ENCODE measurements around the gene TNPO2.

TNPO2 gene

DNA sequence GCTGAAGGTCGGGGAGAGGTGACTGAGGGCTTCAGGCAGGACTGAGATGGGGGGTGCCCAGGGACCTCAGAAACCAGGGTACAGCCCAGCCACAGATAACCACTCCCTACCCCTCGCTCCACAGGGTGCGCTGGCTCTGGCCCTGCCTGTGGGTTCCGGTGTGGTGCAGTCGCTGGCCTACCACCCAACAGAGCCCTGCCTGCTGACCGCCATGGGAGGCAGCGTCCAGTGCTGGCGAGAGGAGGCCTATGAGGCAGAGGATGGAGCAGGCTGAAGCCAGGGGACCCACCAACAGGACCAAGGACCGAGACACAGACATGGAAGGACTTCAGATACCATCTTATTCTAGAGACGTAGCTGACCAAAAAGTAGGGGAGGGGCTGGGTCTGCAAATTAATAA, 48.3 kb downstream of the TNPO2 start:
- DNase-seq (ENCODE audit: low spot score): no peak

DNA sequence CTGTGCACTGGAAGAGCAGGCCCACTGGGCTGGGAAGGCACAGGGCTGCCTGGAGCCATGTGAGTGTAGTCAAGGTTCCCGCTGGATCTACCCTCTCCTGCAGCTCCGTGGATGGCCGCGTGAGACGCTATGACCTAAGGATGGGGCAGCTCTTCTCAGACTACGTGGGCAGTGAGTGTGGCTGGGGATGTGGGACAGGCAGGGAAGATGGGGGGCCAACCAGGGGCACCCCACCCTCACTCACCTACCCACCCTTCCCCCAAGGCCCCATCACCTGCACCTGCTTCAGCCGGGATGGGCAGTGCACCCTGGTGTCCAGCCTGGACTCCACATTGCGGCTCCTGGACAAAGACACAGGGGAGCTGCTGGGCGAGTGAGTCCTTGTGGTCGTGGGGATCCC, 51.0 kb downstream of the TNPO2 start:
- DNase-seq (ENCODE audit: low spot score): no peak

DNA sequence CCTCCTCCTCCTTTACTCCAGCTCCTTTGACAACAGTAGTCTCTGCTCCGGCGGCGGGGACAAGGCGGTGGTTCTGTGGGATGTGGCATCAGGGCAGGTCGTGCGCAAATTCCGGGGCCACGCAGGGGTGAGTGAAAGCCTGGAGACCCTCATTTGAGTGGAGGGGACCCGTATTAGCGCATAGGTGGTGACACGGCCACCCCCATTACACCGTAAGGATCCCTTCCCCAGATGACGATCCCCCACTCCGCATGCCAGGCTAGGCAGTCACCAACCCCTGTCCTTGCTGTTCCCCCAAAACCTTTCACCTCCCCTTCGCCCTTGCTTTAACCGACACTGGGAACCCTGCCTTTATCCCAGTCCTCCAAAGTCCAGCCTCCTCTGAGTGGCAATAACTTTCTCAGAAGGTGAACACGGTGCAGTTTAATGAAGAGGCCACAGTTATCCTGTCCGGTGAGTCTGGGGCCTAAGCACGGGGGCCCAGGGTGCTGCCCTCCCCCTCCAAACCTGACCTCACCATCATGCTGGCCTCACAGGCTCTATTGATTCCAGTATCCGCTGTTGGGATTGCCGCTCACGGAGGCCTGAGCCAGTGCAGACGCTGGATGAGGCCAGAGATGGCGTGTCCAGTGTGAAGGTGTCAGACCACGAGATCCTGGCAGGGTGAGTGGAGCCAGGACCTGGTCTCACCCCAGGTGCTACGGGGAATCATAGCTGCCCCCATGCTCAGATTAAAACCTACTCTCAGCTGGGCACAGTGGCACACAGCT, 53.4 kb downstream of the TNPO2 start:
- no peak for DNase-seq (ENCODE audit: low spot score)

DNA sequence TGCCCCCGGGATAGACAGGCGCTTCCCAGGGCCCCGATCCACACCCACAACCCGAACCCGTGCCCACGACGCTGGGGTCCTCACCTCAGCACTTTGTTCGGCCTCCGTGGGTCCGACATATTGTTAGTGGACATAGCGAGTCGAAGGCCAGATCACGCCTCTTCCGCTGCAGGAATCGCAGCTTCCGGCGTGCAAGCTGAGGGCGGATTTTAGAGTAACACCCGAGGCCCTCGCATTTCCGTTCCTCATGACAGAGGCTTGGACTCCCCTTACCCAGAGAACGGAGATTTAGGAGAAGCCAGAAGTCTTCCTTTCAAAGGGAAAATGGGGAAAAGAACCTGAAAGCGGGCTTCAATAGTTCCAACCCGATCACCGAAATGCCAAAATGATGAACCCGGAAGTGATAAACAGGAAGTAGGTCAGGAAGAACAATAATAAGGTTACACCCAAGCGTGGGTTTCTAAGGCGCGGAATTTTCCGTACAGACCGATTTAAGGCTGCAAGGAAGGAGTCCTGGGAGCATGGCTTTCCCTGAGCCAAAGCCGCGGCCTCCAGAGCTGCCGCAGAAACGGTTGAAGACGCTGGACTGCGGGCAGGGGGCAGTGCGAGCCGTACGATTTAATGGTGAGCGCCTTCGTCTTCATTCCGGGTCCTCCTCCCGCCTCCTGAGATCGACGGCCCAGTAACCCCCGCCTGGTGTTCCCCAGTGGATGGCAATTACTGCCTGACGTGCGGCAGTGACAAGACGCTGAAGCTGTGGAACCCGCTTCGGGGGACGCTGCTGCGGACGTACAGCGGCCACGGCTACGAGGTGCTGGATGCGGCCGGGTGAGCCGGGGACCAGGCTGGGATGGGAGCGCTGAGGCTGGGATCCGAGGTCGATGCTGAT, 54.2 kb downstream of the TNPO2 start:
- peak; percentile 87 for DNase-seq (ENCODE audit: low spot score)

DNA sequence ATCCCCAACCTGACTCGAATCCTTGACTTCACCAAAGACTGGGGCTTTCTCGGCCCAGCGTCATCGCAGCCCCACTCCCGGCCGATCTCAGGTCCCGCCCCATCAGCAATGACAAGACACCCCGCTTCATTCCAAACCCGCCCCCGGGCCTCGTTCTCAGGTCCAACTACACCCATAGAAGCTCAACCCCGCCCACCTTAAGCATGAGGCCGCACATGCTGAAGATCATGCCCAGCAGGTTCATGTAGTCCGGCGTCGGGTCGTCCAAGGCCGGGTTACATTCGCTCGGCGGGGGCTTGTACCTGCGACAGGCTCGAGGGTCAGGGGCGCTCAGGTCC, 54.8 kb downstream of the TNPO2 start:
- peak; percentile 83 for DNase-seq (ENCODE audit: low spot score)

DNA sequence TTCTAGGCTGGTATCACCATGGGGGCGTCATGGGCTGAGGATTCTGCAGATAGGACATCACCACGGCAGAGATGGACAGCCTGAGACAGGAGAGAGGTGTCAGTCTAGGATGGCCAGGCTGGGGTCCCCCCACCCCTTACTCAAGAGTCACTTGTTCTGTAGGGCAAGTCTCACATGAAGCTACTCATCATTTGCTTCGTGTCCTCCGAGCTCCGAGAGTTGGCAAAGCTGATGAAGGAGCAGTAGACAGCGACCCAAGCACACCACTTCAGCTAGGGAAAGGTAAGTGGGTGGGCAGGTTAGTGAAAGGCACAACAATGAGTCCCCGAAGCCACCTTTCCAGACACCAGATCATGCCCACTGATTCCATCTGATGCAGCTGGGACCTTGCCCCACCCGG, 55.4 kb downstream of the TNPO2 start:
- DNase-seq (ENCODE audit: low spot score): no peak

DNA sequence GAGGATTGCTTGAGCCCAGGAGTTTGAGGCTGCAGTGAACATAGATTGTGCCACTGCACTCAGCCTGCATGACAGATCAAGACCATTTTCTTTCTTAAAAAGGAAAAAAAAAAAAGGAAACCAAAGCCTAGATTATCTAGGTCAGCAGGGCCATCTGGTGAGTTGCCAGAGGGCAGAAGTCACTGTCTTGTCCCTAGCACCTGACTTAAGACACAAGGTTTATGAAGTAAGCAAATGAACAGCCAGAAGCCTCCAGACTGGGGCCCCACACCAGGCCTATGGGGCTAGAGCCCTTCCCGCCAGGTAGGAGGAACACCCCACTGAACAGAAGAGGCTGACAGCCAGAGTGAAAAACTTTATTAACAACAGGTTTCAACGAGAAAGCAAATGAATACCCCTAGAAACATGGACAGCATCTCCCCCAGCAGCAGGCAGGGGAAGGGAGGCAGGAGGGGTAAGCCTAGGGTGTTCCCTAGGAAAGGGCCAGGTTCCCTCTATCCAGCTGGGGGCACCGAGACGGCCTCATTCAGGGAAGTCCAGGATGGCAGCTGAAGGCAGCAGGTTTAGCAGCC, 55.9 kb downstream of the TNPO2 start:
- DNase-seq (ENCODE audit: low spot score): no peak

DNA sequence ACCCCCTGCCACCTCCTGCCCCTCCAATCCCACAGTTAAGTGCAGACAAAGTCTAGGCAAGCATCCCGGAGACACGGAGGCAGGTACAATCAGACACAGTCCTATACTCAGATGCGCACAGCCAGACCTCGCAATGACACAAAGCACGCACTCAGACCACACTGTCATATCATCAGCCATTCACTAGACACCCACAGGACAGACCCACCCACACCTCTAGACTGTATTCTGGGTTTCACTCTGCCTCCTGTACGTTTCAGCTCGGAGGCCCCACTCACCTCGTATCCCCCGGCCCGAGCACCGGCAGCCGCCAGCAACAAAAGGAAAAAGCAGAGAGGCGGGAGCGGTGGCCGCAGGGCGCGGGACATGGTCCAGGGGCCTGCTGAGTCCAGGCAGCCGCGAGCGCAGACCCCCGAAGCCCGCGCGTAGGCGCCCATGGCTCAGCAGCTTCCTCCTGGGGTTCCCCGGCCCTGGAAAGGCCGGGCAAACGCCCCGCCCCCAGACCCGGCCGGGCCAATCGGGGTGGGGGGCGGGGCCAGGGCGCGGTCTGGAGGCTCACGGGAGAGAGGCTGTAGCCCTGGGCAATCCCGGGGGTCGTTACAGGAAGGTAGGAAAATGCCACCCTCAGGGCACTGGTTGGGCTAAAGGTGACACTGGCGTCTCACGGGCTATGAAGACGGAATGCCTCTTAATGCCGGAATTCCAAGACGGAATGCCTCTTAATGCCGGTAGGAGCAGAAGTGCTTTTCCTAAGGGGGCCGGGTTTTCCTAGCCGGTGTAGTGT, 57.3 kb downstream of the TNPO2 start, which contains the start of the genes MAN2B1 and WDR83:
Gene MAN2B1 (minus strand): TSS at position 478 of the 784 bp plus-strand sequence. CDS start 41 bp downstream, at position 437.
Gene WDR83 (plus strand): TSS at position 543 of the 784 bp plus-strand sequence. CDS start 2,984 bp downstream, outside the sequence.
- peak; percentile 98 for DNase-seq (ENCODE audit: low spot score)

DNA sequence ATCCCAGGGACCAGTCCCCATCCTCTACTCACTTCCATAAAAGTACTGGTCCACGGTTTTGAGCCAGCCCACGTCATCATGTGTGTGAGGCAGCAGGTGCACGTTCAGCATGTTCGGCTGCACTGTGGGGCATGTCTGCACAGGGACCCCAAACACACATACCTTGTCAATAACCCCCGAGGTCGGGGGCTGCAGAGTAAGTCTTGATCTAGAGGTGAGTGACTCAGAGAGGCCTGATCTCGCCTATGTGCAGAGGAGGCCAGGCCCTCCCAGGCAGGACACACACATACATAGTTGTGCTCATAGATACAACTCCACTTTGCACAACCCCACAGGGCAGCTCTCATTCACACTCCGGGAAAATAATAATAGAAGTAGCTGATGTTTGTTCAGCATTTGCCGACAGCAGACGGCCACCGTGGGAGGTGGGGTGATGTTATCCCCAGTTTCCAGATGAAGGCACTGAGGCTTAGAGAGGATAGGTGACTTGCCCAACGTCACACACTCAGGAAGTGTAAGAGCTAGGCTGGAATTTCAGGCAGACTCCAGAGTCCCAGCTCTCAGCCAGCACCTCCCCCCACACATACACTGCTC, 58.0 kb downstream of the TNPO2 start:
- DNase-seq (ENCODE audit: low spot score): no peak

DNA sequence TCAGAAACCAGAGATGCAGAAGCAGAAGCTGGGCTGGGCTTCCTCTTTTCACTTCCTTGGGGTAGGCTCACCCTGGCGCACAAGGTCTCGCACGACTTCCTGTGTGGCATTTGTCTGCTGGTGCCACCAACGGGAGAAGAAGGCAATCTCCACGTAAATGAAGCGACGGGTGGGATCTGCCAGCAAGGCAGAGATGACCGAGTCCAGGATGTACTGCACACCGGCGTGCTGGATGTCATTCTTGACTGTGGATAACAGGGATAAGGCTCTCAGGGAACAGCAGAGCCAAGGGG, 58.5 kb downstream of the TNPO2 start:
- DNase-seq (ENCODE audit: low spot score): no peak

DNA sequence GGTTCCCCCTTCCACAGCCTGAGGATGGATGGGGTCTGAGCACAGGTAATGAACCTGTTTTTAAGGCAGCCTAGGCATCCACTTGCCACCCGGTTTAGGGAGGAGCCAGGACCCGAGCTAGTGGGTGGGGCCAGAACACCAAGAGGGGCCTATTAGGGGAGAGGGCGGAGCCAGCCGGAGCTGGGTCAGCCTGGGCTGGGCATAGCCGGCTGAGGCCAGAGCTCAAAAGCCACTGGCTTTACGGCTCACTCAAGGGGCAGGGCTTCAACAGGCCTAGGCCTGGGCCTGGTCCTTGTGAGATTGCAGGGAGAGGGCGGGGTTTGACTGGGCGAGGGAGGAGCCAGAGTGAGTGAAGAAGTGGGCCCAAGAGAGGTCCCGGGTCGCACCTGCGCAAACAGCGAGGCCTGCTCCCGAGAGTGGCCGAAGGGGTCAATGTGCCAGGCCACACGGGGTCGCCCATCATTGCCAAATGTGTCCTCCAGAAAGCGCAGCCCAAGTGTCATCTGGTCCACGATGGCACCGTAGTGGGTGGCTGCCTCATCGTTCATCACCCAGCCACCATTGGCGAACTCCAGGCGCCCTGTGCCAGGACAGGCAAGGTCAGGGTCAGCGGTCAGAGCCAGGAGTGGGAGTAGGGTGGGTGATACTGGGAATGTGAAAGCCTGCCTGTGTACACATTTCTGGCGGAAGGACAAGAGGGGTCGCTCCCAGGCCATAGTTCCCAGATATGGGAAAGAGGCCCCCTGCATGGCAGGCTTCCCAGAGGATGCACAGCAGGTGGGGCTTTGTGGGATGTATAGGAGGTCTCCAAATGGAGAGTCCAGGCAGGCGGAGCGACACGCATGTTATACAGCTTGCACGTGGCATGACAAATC, 59.1 kb downstream of the TNPO2 start:
- peak; percentile 32 for DNase-seq (ENCODE audit: low spot score)

DNA sequence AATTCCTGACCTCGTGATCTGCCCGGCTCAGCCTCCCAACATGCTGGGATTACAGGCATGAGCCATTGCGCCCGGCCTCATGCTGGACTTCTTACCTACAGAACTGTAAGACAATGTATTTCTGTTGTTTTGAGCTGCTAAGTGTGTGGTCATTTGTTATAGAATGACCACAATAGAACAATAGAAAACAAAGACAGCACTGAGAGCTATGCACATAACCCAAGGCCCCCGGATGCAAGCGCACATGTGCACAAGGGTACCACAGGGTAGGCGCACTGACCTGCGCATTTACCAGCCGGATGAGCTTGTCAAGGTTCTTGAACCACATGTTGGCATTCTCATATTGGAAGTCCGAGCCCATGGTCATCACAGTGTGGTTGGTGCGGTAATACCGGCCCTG, 62.8 kb downstream of the TNPO2 start:
- DNase-seq (ENCODE audit: low spot score): no peak

DNA sequence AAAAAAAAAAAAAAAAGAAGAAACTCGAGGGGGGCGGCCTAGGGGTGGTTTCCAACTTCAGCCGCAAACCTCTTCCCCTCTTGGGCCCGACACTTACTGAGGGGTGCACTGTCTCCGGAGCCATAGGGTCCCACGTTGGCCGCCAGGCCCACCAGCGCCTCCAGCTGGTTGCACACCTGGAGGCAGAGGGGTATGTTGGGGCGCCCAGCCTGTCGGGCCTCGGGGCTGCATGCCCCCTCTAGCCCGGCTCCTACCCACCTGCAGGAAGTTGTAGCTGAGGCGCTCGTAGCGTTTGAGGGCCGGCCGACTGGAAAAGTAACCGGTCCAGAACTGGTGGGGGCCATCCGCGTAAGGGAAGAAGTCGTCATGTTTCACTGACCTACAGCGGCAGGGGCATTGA, 65.8 kb downstream of the TNPO2 start:
- no peak for DNase-seq (ENCODE audit: low spot score)

DNA sequence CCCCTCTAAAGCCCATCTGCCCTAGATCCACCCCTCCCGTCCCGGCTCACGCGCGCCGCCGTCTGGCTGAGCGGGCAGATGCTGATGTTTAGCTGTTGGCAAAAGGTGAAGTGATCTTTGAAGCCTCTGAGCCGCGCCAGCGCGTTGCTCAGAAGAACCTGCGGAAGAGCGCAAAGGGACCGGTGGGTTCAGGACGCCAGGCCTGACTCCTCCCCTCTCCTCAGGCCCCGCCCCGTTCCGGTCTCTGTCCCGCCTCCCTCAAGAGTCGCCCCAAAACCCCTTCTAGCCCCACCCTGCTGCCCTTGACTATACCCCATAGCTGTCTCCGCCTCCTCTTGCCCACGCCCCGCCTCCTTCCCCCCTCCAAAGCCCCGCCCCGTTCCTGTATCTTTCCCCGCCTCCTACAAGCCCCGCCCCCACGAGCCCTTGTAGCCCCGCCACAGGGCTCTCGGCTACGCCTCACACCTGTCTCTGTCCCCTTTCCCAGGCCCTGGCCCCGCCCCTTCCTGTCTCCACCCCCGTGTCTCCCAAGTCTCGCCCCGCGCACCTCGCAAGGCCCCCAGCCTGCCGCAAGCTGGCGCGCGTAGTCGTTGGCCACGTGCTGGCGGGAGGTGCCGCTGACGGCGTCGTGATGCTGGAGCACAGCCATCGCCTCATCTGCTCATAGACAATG, 66.7 kb downstream of the TNPO2 start:
- DNase-seq (ENCODE audit: low spot score): no peak

DNA sequence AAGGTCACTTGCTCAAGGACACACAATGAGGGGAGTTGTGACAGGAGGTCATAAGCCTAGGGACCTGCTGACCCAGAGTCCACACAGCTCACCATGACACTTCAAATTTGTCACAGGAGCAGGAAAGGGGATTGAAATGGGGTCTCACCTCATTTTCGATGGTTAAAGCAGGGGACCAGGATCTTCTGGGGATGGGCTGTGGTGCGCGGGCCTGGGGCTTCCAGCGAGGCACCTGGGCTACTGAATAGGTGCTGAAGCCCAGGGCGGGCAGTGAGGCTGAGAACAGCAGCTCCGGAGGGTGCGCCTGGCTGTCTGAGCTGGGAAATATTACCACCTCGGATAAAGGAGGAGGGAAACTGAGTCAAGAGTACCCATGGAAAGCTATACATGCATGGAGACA, 68.2 kb downstream of the TNPO2 start:
- DNase-seq (ENCODE audit: low spot score): no peak

DNA sequence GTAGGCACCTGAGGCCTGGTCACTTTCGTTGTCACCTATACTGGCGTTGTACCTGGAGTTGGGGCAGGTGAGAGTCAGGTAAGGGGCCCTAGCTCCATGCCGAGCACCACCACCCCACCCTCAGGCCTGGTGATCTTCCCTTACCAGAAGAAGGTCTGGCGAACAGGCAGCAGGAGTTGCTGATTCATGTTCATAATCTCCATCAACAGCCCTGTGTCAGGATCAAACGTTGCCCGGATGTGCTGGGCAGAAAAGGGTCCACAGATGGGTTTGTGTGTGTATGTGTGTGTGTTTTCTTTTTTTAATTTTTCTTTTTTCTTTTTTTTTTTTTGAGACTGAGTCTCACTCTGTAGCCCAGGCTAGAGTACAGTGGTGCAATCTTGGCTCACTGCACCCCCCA, 71.5 kb downstream of the TNPO2 start:
- DNase-seq (ENCODE audit: low spot score): no peak

DNA sequence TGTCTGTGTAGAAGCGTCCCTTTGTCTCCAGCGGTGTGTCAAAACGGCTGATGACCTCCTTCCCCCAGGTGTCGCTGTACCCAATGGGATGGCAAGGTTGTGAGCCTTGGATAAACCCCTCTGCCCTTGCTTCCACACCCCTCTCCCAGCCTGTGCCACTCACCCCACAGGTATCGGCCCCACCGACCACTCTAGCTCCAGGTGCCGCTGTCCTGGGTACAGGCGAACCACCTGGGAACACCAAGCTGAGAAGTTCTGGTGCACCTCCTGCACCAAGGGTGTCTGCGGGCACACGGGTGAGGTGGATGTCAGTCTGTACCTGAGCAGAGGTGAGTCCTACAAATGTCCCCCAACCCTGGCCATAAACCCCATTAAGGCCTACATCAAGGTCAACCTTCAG, 73.8 kb downstream of the TNPO2 start:
- DNase-seq (ENCODE audit: low spot score): no peak

Measured in GM03348 (cell line).